B cell (primary cell): ENCODE results near the gene TRABD2B. TPM values are rescaled to one million over a fixed set of nuclear protein-coding genes. Genes with fewer than 3 reads are reported as not detected.

ENCODE experiments used
- ATAC-seq: fragments of 200-7000 bp; cut with Tn5 transposase; one replicate; pipeline ENCODE4 v1.10.0; 2021; ENCODE audit warnings: low read depth, mild to moderate bottlenecking, moderate number of reproducible peaks, moderate library complexity
- CTCF ChIA-PET: fragments of 350-600 bp; sonication (Branson Sonifier 250); formaldehyde crosslinking; loops from one replicate; lab custom pipeline; 2021; ENCODE audit warnings: antibody characterized with exemption, inconsistent platforms; lab: Charles Lee
- POLR2A ChIA-PET: fragments of 350-600 bp; sonication (Branson Sonifier 250); formaldehyde crosslinking; loops from one replicate; lab custom pipeline; 2021; ENCODE audit warnings: antibody characterized with exemption; lab: Charles Lee
- DNase-seq: peaks from one replicate; pipeline ENCODE4 v3.0.0; 2013
- H2AFZ ChIP-seq: 2 replicates; pipeline ENCODE4 v1.6.1; 2012; ENCODE audit warnings: mild to moderate bottlenecking, low read depth, low read length; ENCODE audit not compliant: insufficient read depth, poor library complexity, severe bottlenecking
- H3K27ac ChIP-seq, 2 donors: 1 replicate in 1 of 2; 2 replicates in 1 of 2; pipeline ENCODE4 v1.5.1; 2012 to 2013; ENCODE audit warnings: low read length in 2 of 2, mild to moderate bottlenecking in 2 of 2, moderate library complexity in 1 of 2
- H3K27me3 ChIP-seq, 4 experiments: fragments of 200-600 bp in 1 of 4; sonication (generic) in 1 of 4; replicated peaks in 1 of 4; 1 replicate in 2 of 4; 2 replicates in 2 of 4; pipeline versions ENCODE4 v1.6.1 to v1.7.0; 2013 to 2016; ENCODE audit warnings: low read length in 3 of 4, mild to moderate bottlenecking in 2 of 4, mixed read lengths in 1 of 4, moderate library complexity in 1 of 4; ENCODE audit not compliant: insufficient read depth in 4 of 4, control insufficient read depth in 3 of 4; ENCODE audit errors: control extremely low read depth in 1 of 4
- H3K36me3 ChIP-seq, 2 experiments: replicated peaks in 1 of 2; 1 replicate in 1 of 2; 2 replicates in 1 of 2; pipeline versions ENCODE4 v1.6.1 to v1.7.1; 2013; ENCODE audit warnings: low read length in 1 of 2; ENCODE audit not compliant: insufficient read depth in 2 of 2, control insufficient read depth in 1 of 2; ENCODE audit errors: control extremely low read depth in 1 of 2, extremely low read depth in 1 of 2
- H3K4me1 ChIP-seq, 2 donors: fragments of 200-600 bp in 1 of 2; sonication (generic) in 1 of 2; 1 replicate in 1 of 2; 2 replicates in 1 of 2; pipeline versions ENCODE4 v1.5.1 to v1.6.1; 2013 to 2017; ENCODE audit warnings: low read length in 2 of 2; ENCODE audit not compliant: control insufficient read depth in 2 of 2, insufficient read depth in 2 of 2
- H3K4me2 ChIP-seq: replicated peaks from 2 replicates; pipeline ENCODE3; 2012; ENCODE audit warnings: mild to moderate bottlenecking, low read depth, low read length; ENCODE audit not compliant: poor library complexity, severe bottlenecking
- H3K4me3 ChIP-seq, 5 experiments: fragments of 200-600 bp in 1 of 5; sonication (generic) in 1 of 5; 1 replicate in 3 of 5; 2 replicates in 2 of 5; pipeline versions ENCODE4 v1.5.1 to v1.7.0; 2011 to 2016; ENCODE audit warnings: low read length in 4 of 5, mild to moderate bottlenecking in 4 of 5, low read depth in 2 of 5, control low read depth in 1 of 5, moderate library complexity in 1 of 5; ENCODE audit not compliant: insufficient read depth in 1 of 5; ENCODE audit errors: control extremely low read depth in 1 of 5, extremely low read depth in 1 of 5
- H3K79me2 ChIP-seq: fragments of 200-600 bp; sonication (generic); one replicate; pipeline ENCODE4 v1.6.0; 2016; ENCODE audit warnings: low read length; ENCODE audit not compliant: control insufficient read depth, insufficient read depth
- H3K9ac ChIP-seq: fragments of 200-600 bp; sonication (generic); 2 replicates; pipeline ENCODE4 v1.6.1; 2017; ENCODE audit warnings: mild to moderate bottlenecking, low read length, moderate library complexity
- H3K9me3 ChIP-seq, 3 donors: one replicate each; pipeline versions ENCODE4 v1.6.1 to v1.7.1; 2013; ENCODE audit warnings: low read length in 2 of 3; ENCODE audit not compliant: control insufficient read depth in 2 of 3, insufficient read depth in 1 of 3; ENCODE audit errors: control extremely low read depth in 1 of 3
- H4K20me1 ChIP-seq: 2 replicates; pipeline ENCODE4 v1.6.0; 2012; ENCODE audit warnings: mild to moderate bottlenecking, low read length; ENCODE audit not compliant: insufficient read depth, control insufficient read depth, poor library complexity, severe bottlenecking
- H3K27ac Mint-ChIP-seq: one replicate; pipeline ENCODE4 v1.8.0; 2021; ENCODE audit warnings: mixed read lengths
- H3K27me3 Mint-ChIP-seq: one replicate; pipeline ENCODE4 v1.8.0; 2021; ENCODE audit warnings: mixed read lengths
- H3K4me1 Mint-ChIP-seq: one replicate; pipeline ENCODE4 v1.8.0; 2021; ENCODE audit warnings: mixed read lengths
- H3K4me3 Mint-ChIP-seq: one replicate; pipeline ENCODE4 v1.8.0; 2021; ENCODE audit warnings: mixed read lengths
- H3K9me3 Mint-ChIP-seq: one replicate; pipeline ENCODE4 v1.8.0; 2022; ENCODE audit warnings: mixed read lengths; ENCODE audit not compliant: insufficient read depth
- CTCF ChIP-seq: fragments of 200-600 bp; IDR thresholded peaks from one replicate; pipeline ENCODE4 v1.8.0; 2022; ENCODE audit warnings: antibody characterized with exemption, mild to moderate bottlenecking
- EZH2 ChIP-seq: IDR thresholded peaks from 2 replicates; pipeline ENCODE4 v1.6.1; 2012; ENCODE audit warnings: borderline replicate concordance, low read depth, mild to moderate bottlenecking, moderate library complexity, low read length; ENCODE audit not compliant: insufficient read depth, poor library complexity, severe bottlenecking
- WGBS: methylation state at CpG from one replicate; pipeline ENCODE4 v1.1.5; 2013; ENCODE audit warnings: missing lambda C conversion rate; ENCODE audit not compliant: insufficient coverage; 5-methylcytosine and 5-hydroxymethylcytosine counted together
- intact Hi-C: fragments of 100-400 bp; cut with micrococcal nuclease; formaldehyde crosslinking; loops from one replicate; pipeline ENCODE4 v1.10.0; 2022
- polyA plus RNA-seq: library from polyadenylated mRNA; depleted of rRNA; stranded (reverse); fragments of >200 nt; gene quantifications from 2 replicates; pipeline ENCODE4 v1.2.3, GENCODE V29; 2012
- total RNA-seq, 2 donors: library from RNA; stranded (reverse); fragments of 120-200 nt in 1 of 2; gene quantifications; 1 replicate in 1 of 2; 2 replicates in 1 of 2; pipeline versions ENCODE4 v1.2.3 to v1.2.4, GENCODE V29; 2013 to 2022

Gene TRABD2B
- total and polyA plus RNA-seq, 2 donors (not counting 1 experiment from before 2014, with no cell fraction given), result not detected

- DNase-seq (no peak), ATAC-seq (no peak)
- no peaks in the 10 kb centered on the region for H3K79me2 ChIP-seq
- H3K9me3 ChIP-seq, result no peaks in the 10 kb centered on the region
- Mint-ChIP-seq H3K27ac (no peak overlapping the region), H3K4me3 (no peak overlapping the region), H3K9me3 (no peaks in the 10 kb centered on the region), H3K27me3 (peaks cover 5% of the 10 kb centered on the region), H3K4me1 (no peaks in the 10 kb centered on the region)
- H3K27ac ChIP-seq, result no peak overlapping the region
- H3K36me3 ChIP-seq, result no peaks in the 10 kb centered on the region
- H2AFZ ChIP-seq, result no peak overlapping the region
- ChIA-PET CTCF (no interaction called here), POLR2A (no interaction called here)
- H3K4me1 ChIP-seq, result no peaks in the 10 kb centered on the region
- H3K27me3 ChIP-seq, result no peaks in the 10 kb centered on the region
- H3K4me3 ChIP-seq, result no peak overlapping the region
- no peaks in the 10 kb centered on the region for H4K20me1 ChIP-seq
- H3K4me2 ChIP-seq, result no peak overlapping the region
- 97% methylated on average over 4 of the region's 5 CpGs for WGBS
- TF ChIP-seq CTCF (no peak), EZH2 (no peak)
- intact Hi-C loops, result no loop called here
- no peak overlapping the region for H3K9ac ChIP-seq
Observed at GRCh38 chr1:47849591-47850261, 147.5 kb downstream of the TRABD2B start.

GRCh38 chr1:47849005-47849521 lies 148.1 kb downstream of the TRABD2B start:
- H3K4me1 ChIP-seq, result no peaks in the 10 kb centered on the region
- Mint-ChIP-seq H3K27ac (no peak overlapping the region), H3K4me3 (no peak overlapping the region), H3K4me1 (no peaks in the 10 kb centered on the region), H3K27me3 (peaks cover 5% of the 10 kb centered on the region), H3K9me3 (no peaks in the 10 kb centered on the region)
- ATAC-seq (no peak), DNase-seq (no peak)
- CTCF ChIA-PET, result no interaction called here
- no peak overlapping the region for H3K4me2 ChIP-seq
- no peak overlapping the region for H2AFZ ChIP-seq
- no peaks in the 10 kb centered on the region for H3K79me2 ChIP-seq
- intact Hi-C loops, result no loop called here
- no peaks in the 10 kb centered on the region for H3K9me3 ChIP-seq
- POLR2A ChIA-PET, result no interaction called here
- TF ChIP-seq CTCF (no peak), EZH2 (no peak)
- H3K4me3 ChIP-seq, result no peak overlapping the region
- H4K20me1 ChIP-seq, result no peaks in the 10 kb centered on the region
- no peaks in the 10 kb centered on the region for H3K36me3 ChIP-seq
- no peak overlapping the region for H3K27ac ChIP-seq
- H3K27me3 ChIP-seq, result no peaks in the 10 kb centered on the region
- H3K9ac ChIP-seq, result no peak overlapping the region
- WGBS, result 83% methylated on average over 4 of the region's 4 CpGs
